ENCODE results near the gene LRRC41.

GRCh38 chr1:46288485-46289133 is 14.8 kb downstream of the LRRC41 start:
- TF ChIP-seq EZH2 (IDR thresholded peaks at IDR 0.05) (no peak), POLR2AphosphoS5 (IDR thresholded peaks at IDR 0.05; ENCODE audit: borderline replicate concordance, low read depth, low read length) (peak; percentile 12; the same call in 1 of the 2 replicates)
